ENCODE measurements around the gene CHM.

DNA sequence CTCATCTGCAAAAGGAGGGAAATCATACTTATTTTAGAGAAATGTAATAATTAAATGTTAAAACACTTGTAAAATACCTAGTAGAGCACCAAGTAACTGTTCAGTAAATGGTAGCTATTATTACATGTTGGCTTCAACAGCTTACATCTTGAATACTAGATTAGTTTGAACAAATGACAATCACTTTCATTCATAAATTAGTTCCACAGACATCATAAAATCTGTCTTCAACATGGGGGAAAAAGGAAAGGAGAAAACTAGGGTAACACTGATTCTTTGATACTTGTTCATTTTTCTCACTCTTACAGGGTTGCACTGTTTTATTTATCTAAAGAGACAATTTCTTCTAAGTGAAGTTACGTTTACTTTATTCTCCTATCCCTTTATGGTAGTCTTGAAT, 51.7 kb downstream of the CHM start:
- TF ChIP-seq POLR2A (IDR thresholded peaks at IDR 0.05; ENCODE audit: low read depth, low read length) (no peak), POLR2AphosphoS5 (IDR thresholded peaks at IDR 0.05; ENCODE audit: low read depth, low read length) (no peak)
